ENCODE results near the gene DOCK8. TPM values are rescaled to one million over a fixed set of nuclear protein-coding genes. Genes with fewer than 3 reads are reported as not detected.

The DOCK8 gene
- total and polyA plus RNA-seq, 2 of the 13 experiments (the other 11 are each of a cell fraction or from before 2014, with no cell fraction given): 0.28 to 0.38 TPM

DNA sequence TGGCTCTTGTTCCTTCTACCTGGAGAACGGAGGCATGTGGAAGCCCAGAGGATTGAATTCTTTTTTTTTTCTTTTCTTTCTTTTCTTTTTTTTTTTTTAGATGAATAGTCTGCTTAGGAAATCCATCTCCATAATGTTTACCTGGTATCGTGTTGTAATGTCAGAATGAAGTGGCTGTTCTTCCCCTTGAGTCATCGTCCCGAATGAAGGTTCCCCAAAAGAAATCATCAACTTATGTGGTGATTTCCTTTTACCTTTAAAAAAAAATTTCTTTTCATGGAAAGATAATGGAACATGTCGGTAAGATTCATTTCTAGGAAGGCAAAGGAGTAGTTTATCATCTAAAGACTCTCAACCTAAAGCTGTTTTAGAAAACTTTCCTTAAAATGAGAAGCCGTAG is 59.7 kb downstream of the DOCK8 start:
- Histone ChIP-seq H3K9ac (ENCODE audit: insufficient read depth, low read depth, low read length) (no peak overlapping the region), H3K27me3 (ENCODE audit: control insufficient read depth in 1 of 2, insufficient read depth in 2 of 2, low read length in 2 of 2) (no peaks in the 10 kb centered on the region), H2AFZ (ENCODE audit: low read length) (no peak overlapping the region), H3K4me2 (ENCODE audit: low read depth, low read length) (no peak overlapping the region), H3K9me3 (ENCODE audit: low read length) (no peaks in the 10 kb centered on the region), H4K20me1 (ENCODE audit: insufficient read depth, low read length) (no peaks in the 10 kb centered on the region), H3K4me3 (replicated peaks in 1 of 3; ENCODE audit: insufficient read depth in 1 of 3, low read depth in 2 of 3, low read length in 3 of 3) (no peak overlapping the region), H3K4me1 (ENCODE audit: insufficient read depth, low read length) (no peaks in the 10 kb centered on the region), H3K79me2 (ENCODE audit: insufficient read depth, low read length) (no peaks in the 10 kb centered on the region), H3K27ac (ENCODE audit: extremely low read length, insufficient read depth, low read length) (no peak overlapping the region), H3K36me3 (replicated peaks in 1 of 2; ENCODE audit: control insufficient read depth in 1 of 2, insufficient read depth in 2 of 2, low read length in 2 of 2) (no peaks in the 10 kb centered on the region)
- FAIRE-seq: no peak
- DNase-seq (ENCODE audit: low spot score): no peak
- ChIA-PET CTCF (ENCODE audit: low intra/inter-chr PET ratio, low total read pairs) (no interaction called here), POLR2A (no interaction called here)
- no TSS peak for BruUV-seq (replicated peaks)
- intact Hi-C loops (cut with micrococcal nuclease; ENCODE audit: unreplicated experiment) (no loop called here), in situ Hi-C loops (cut with HindIII; ENCODE audit: extremely low pct_ligation_motif_present, low pct_unique_long_range_greater_than_20kb) (no loop called here)
- WGBS (ENCODE audit: low lambda C conversion rate): 60% methylated on average over 6 of the region's 6 CpGs
- no peak for ATAC-seq
- no peak for TF ChIP-seq CHD4 (IDR thresholded peaks at IDR 0.05; ENCODE audit: borderline replicate concordance, low read length)
- TF ChIP-seq ZNF333 (CRISPR knock-in tag; IDR thresholded peaks at IDR 0.05; ENCODE audit: borderline replicate concordance): no peak
- no peak for TF ChIP-seq ZNF567 (CRISPR knock-in tag; IDR thresholded peaks at IDR 0.05; ENCODE audit: borderline replicate concordance)
- TF ChIP-seq, protein P1, sequence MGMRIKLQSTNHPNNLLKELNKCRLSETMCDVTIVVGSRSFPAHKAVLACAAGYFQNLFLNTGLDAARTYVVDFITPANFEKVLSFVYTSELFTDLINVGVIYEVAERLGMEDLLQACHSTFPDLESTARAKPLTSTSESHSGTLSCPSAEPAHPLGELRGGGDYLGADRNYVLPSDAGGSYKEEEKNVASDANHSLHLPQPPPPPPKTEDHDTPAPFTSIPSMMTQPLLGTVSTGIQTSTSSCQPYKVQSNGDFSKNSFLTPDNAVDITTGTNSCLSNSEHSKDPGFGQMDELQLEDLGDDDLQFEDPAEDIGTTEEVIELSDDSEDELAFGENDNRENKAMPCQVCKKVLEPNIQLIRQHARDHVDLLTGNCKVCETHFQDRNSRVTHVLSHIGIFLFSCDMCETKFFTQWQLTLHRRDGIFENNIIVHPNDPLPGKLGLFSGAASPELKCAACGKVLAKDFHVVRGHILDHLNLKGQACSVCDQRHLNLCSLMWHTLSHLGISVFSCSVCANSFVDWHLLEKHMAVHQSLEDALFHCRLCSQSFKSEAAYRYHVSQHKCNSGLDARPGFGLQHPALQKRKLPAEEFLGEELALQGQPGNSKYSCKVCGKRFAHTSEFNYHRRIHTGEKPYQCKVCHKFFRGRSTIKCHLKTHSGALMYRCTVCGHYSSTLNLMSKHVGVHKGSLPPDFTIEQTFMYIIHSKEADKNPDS (CRISPR knock-in tag; IDR thresholded peaks at IDR 0.05): no peak
- TF ChIP-seq SYNCRIP (IDR thresholded peaks at IDR 0.05; ENCODE audit: insufficient read depth, low read depth, low read length): no peak
- no peak for TF ChIP-seq ELF3 (CRISPR knock-in tag; IDR thresholded peaks at IDR 0.05)
- TF ChIP-seq NBN (conservative IDR thresholded peaks at IDR 0.05): no peak
- TF ChIP-seq, protein P2, sequence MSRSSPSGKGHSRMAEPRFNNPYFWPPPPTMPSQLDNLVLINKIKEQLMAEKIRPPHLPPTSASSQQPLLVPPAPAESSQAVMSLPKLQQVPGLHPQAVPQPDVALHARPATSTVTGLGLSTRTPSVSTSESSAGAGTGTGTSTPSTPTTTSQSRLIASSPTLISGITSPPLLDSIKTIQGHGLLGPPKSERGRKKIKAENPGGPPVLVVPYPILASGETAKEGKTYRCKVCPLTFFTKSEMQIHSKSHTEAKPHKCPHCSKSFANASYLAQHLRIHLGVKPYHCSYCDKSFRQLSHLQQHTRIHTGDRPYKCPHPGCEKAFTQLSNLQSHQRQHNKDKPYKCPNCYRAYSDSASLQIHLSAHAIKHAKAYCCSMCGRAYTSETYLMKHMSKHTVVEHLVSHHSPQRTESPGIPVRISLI (CRISPR knock-in tag; IDR thresholded peaks at IDR 0.05; ENCODE audit: borderline replicate concordance): no peak
- TF ChIP-seq ZNF709 (CRISPR knock-in tag; IDR thresholded peaks at IDR 0.05): no peak
- no peak for TF ChIP-seq MAFF (IDR thresholded peaks at IDR 0.05; ENCODE audit: low read depth, low read length)
- TF ChIP-seq SAP130 (CRISPR knock-in tag; IDR thresholded peaks at IDR 0.05; ENCODE audit: low read depth): no peak
- TF ChIP-seq, protein P3, sequence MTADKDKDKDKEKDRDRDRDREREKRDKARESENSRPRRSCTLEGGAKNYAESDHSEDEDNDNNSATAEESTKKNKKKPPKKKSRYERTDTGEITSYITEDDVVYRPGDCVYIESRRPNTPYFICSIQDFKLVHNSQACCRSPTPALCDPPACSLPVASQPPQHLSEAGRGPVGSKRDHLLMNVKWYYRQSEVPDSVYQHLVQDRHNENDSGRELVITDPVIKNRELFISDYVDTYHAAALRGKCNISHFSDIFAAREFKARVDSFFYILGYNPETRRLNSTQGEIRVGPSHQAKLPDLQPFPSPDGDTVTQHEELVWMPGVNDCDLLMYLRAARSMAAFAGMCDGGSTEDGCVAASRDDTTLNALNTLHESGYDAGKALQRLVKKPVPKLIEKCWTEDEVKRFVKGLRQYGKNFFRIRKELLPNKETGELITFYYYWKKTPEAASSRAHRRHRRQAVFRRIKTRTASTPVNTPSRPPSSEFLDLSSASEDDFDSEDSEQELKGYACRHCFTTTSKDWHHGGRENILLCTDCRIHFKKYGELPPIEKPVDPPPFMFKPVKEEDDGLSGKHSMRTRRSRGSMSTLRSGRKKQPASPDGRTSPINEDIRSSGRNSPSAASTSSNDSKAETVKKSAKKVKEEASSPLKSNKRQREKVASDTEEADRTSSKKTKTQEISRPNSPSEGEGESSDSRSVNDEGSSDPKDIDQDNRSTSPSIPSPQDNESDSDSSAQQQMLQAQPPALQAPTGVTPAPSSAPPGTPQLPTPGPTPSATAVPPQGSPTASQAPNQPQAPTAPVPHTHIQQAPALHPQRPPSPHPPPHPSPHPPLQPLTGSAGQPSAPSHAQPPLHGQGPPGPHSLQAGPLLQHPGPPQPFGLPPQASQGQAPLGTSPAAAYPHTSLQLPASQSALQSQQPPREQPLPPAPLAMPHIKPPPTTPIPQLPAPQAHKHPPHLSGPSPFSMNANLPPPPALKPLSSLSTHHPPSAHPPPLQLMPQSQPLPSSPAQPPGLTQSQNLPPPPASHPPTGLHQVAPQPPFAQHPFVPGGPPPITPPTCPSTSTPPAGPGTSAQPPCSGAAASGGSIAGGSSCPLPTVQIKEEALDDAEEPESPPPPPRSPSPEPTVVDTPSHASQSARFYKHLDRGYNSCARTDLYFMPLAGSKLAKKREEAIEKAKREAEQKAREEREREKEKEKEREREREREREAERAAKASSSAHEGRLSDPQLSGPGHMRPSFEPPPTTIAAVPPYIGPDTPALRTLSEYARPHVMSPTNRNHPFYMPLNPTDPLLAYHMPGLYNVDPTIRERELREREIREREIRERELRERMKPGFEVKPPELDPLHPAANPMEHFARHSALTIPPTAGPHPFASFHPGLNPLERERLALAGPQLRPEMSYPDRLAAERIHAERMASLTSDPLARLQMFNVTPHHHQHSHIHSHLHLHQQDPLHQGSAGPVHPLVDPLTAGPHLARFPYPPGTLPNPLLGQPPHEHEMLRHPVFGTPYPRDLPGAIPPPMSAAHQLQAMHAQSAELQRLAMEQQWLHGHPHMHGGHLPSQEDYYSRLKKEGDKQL (CRISPR knock-in tag; IDR thresholded peaks at IDR 0.05; ENCODE audit: low read depth): no peak
- no peak for TF ChIP-seq ZNF546 (CRISPR knock-in tag; conservative IDR thresholded peaks at IDR 0.05)
- TF ChIP-seq, protein P4, sequence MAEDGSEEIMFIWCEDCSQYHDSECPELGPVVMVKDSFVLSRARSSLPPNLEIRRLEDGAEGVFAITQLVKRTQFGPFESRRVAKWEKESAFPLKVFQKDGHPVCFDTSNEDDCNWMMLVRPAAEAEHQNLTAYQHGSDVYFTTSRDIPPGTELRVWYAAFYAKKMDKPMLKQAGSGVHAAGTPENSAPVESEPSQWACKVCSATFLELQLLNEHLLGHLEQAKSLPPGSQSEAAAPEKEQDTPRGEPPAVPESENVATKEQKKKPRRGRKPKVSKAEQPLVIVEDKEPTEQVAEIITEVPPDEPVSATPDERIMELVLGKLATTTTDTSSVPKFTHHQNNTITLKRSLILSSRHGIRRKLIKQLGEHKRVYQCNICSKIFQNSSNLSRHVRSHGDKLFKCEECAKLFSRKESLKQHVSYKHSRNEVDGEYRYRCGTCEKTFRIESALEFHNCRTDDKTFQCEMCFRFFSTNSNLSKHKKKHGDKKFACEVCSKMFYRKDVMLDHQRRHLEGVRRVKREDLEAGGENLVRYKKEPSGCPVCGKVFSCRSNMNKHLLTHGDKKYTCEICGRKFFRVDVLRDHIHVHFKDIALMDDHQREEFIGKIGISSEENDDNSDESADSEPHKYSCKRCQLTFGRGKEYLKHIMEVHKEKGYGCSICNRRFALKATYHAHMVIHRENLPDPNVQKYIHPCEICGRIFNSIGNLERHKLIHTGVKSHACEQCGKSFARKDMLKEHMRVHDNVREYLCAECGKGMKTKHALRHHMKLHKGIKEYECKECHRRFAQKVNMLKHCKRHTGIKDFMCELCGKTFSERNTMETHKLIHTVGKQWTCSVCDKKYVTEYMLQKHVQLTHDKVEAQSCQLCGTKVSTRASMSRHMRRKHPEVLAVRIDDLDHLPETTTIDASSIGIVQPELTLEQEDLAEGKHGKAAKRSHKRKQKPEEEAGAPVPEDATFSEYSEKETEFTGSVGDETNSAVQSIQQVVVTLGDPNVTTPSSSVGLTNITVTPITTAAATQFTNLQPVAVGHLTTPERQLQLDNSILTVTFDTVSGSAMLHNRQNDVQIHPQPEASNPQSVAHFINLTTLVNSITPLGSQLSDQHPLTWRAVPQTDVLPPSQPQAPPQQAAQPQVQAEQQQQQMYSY (CRISPR knock-in tag; IDR thresholded peaks at IDR 0.05): no peak
